ENCODE data around the gene PWP1.
A peak's percentile ranks its signal among the peaks of the same experiment; 100 is the strongest.
"Not testable (repeated sequence)": the region's sequence is repeated elsewhere in the genome, so short reads cannot be mapped to it uniquely, and the experiment has no call there.

PWP1 gene

DNA sequence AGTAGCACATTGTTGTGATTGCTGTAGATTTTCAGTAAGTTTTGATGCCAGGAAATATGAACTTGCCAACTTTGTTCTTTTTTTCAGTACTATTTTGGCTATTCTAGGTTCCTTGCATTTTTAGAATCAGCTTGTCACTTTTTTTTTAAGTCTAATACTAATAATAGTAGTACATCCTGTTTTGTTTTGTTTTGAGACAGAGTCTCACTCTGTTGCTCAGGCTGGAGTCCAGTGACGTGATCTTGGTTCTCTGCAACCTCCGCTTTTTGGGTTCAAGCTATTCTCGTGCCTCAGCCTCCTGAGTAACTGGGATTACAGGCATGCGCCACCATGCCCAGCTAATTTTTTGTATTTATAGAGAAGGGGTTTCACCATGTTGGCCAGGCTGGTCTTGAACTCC, 16.5 kb downstream of the PWP1 start:
- H3K4me3 ChIP-seq (ENCODE audit: low read depth, low read length): no peak overlapping the region
- H2AFZ ChIP-seq: no peak overlapping the region
- H3K27ac ChIP-seq: no peak overlapping the region
- no peak overlapping the region for H3K9ac ChIP-seq
- H3K27me3 ChIP-seq (ENCODE audit: control insufficient read depth, insufficient read depth, low read length): no peaks in the 10 kb centered on the region
- no peaks in the 10 kb centered on the region for H3K79me2 ChIP-seq
- no peaks in the 10 kb centered on the region for H3K36me3 ChIP-seq (ENCODE audit: control insufficient read depth, insufficient read depth, low read length)
- H3K4me2 ChIP-seq (ENCODE audit: low read length): no peak overlapping the region
- no peaks in the 10 kb centered on the region for H3K9me3 ChIP-seq (ENCODE audit: control insufficient read depth, low read length)
- TF ChIP-seq CTCF (IDR thresholded peaks at IDR 0.05): no peak
- H3K4me1 ChIP-seq: no peaks in the 10 kb centered on the region

- H3K4me3 ChIP-seq (ENCODE audit: low read depth, low read length): no peak overlapping the region
- TF ChIP-seq CTCF (IDR thresholded peaks at IDR 0.05): no peak
- no peaks in the 10 kb centered on the region for H3K79me2 ChIP-seq
- H3K36me3 ChIP-seq (ENCODE audit: control insufficient read depth, insufficient read depth, low read length): peaks cover under 1% of the 10 kb centered on the region
- peak overlapping the region; percentile 11 for H3K4me2 ChIP-seq (ENCODE audit: low read length)
- H3K27me3 ChIP-seq (ENCODE audit: control insufficient read depth, insufficient read depth, low read length): no peaks in the 10 kb centered on the region
- H2AFZ ChIP-seq: no peak overlapping the region
- no peaks in the 10 kb centered on the region for H3K4me1 ChIP-seq
- no peaks in the 10 kb centered on the region for H3K9me3 ChIP-seq (ENCODE audit: control insufficient read depth, low read length)
- H3K9ac ChIP-seq: no peak overlapping the region
- H3K27ac ChIP-seq: no peak overlapping the region
Observed at GRCh38 chr12:107704041-107704440, 18.4 kb downstream of the PWP1 start.

- H3K9me3 ChIP-seq (ENCODE audit: control insufficient read depth, low read length); H3K4me1 ChIP-seq; H3K36me3 ChIP-seq (ENCODE audit: control insufficient read depth, insufficient read depth, low read length); H3K4me2 ChIP-seq (ENCODE audit: low read length); H3K79me2 ChIP-seq; H3K9ac ChIP-seq; H2AFZ ChIP-seq; H3K27ac ChIP-seq; H3K4me3 ChIP-seq (ENCODE audit: low read depth, low read length); H3K27me3 ChIP-seq (ENCODE audit: control insufficient read depth, insufficient read depth, low read length): not testable (repeated sequence)
Observed at GRCh38 chr12:107705522-107705921, 19.9 kb downstream of the PWP1 start.

GRCh38 chr12:107715780-107716179, 30.2 kb downstream of the PWP1 start:
- no peaks in the 10 kb centered on the region for H3K79me2 ChIP-seq
- H3K36me3 ChIP-seq (ENCODE audit: control insufficient read depth, insufficient read depth, low read length): no peaks in the 10 kb centered on the region
- no peak overlapping the region for H2AFZ ChIP-seq
- H3K9ac ChIP-seq: no peak overlapping the region
- no peaks in the 10 kb centered on the region for H3K9me3 ChIP-seq (ENCODE audit: control insufficient read depth, low read length)
- H3K4me2 ChIP-seq (ENCODE audit: low read length): no peak overlapping the region
- no peak overlapping the region for H3K4me3 ChIP-seq (ENCODE audit: low read depth, low read length)
- H3K27ac ChIP-seq: no peak overlapping the region
- H3K27me3 ChIP-seq (ENCODE audit: control insufficient read depth, insufficient read depth, low read length): no peaks in the 10 kb centered on the region
- H3K4me1 ChIP-seq: peaks cover 3% of the 10 kb centered on the region
- TF ChIP-seq CTCF (IDR thresholded peaks at IDR 0.05): no peak

- H3K4me1 ChIP-seq: peaks cover 3% of the 10 kb centered on the region
- H3K4me2 ChIP-seq (ENCODE audit: low read length): no peak overlapping the region
- H3K9me3 ChIP-seq (ENCODE audit: control insufficient read depth, low read length): no peaks in the 10 kb centered on the region
- H2AFZ ChIP-seq: no peak overlapping the region
- H3K4me3 ChIP-seq (ENCODE audit: low read depth, low read length): no peak overlapping the region
- H3K27me3 ChIP-seq (ENCODE audit: control insufficient read depth, insufficient read depth, low read length): no peaks in the 10 kb centered on the region
- H3K36me3 ChIP-seq (ENCODE audit: control insufficient read depth, insufficient read depth, low read length): no peaks in the 10 kb centered on the region
- H3K9ac ChIP-seq: no peak overlapping the region
- H3K27ac ChIP-seq: no peak overlapping the region
- TF ChIP-seq CTCF (IDR thresholded peaks at IDR 0.05): no peak
- H3K79me2 ChIP-seq: no peaks in the 10 kb centered on the region
Observed at GRCh38 chr12:107718606-107719005, 33.0 kb downstream of the PWP1 start.

DNA sequence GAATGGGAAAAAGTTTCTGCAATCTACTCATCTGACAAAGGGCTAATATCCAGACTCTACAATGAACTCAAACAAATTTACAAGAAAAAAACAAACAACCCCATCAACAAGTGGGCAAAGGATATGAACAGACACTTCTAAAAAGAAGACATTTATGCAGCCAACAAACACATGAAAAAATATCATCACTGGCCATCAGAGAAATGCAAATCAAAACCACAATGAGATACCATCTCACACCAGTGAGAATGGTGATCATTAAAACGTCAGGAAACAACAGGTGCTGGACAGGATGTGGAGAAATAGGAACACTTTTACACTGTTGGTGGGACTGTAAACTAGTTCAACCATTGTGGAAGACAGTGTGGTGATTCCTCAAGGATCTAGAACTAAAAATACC, 41.7 kb downstream of the PWP1 start:
- H3K36me3 ChIP-seq (ENCODE audit: control insufficient read depth, insufficient read depth, low read length); H3K4me2 ChIP-seq (ENCODE audit: low read length); H3K27ac ChIP-seq; H3K9ac ChIP-seq; H3K79me2 ChIP-seq; H2AFZ ChIP-seq; H3K9me3 ChIP-seq (ENCODE audit: control insufficient read depth, low read length); H3K4me3 ChIP-seq (ENCODE audit: low read depth, low read length); H3K27me3 ChIP-seq (ENCODE audit: control insufficient read depth, insufficient read depth, low read length): not testable (repeated sequence)
- peaks cover 22% of the 10 kb centered on the region for H3K4me1 ChIP-seq

DNA sequence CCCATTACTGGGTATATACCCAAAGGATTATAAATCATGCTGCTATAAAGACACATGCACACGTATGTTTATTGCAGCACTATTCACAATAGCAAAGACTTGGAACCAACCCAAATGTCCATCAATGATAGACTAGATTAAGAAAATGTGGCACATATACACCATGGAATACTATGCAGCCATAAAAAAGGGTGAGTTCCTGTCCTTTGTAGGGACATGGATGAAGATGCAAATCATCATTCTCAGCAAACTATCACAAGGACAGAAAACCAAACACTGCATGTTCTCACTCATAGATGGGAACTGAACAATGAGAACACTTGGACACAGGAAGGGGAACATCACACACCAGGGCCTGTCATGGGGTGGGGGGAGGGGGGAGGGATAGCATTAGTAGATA, 42.1 kb downstream of the PWP1 start:
- H3K27me3 ChIP-seq (ENCODE audit: control insufficient read depth, insufficient read depth, low read length); H3K79me2 ChIP-seq; H3K4me2 ChIP-seq (ENCODE audit: low read length); H2AFZ ChIP-seq; H3K27ac ChIP-seq; H3K9ac ChIP-seq; H3K36me3 ChIP-seq (ENCODE audit: control insufficient read depth, insufficient read depth, low read length); H3K9me3 ChIP-seq (ENCODE audit: control insufficient read depth, low read length); H3K4me3 ChIP-seq (ENCODE audit: low read depth, low read length): not testable (repeated sequence)
- peaks cover 26% of the 10 kb centered on the region for H3K4me1 ChIP-seq
